SKM-1 (cell line): ENCODE measurements around the gene A2M.

Experiments
- DNase-seq: peaks from one replicate; lab custom pipeline; 2025; ENCODE audit not compliant: unreplicated experiment; lab: John Stamatoyannopoulos, UW

Gene A2M

GRCh38 chr12:9122091-9122609, 6.4 kb upstream of the A2M start:
- no peak for DNase-seq

- no peak for DNase-seq
Observed at GRCh38 chr12:9120487-9121184, 4.9 kb upstream of the A2M start.

GRCh38 chr12:9118158-9118557, 2.4 kb upstream of the A2M start:
- peak; percentile 76 for DNase-seq

GRCh38 chr12:9114946-9115345, 773 bp downstream of the A2M start:
- DNase-seq = no peak

DNA sequence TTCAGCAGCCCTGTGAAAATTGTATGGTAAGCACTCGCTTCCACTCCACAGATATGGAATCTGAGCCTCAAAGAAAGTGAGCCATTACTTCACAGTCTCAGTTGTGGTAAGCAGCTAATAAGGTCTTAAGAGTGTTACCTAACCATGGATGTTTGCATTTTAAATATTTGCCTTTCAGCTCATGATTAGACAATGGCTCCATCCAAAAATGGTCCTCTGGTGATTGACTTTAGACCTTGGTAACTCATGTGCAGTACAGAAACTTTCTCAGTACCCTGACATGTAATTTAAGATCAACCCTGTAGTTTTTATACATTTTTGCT, 1.8 kb downstream of the A2M start:
- DNase-seq = no peak

DNA sequence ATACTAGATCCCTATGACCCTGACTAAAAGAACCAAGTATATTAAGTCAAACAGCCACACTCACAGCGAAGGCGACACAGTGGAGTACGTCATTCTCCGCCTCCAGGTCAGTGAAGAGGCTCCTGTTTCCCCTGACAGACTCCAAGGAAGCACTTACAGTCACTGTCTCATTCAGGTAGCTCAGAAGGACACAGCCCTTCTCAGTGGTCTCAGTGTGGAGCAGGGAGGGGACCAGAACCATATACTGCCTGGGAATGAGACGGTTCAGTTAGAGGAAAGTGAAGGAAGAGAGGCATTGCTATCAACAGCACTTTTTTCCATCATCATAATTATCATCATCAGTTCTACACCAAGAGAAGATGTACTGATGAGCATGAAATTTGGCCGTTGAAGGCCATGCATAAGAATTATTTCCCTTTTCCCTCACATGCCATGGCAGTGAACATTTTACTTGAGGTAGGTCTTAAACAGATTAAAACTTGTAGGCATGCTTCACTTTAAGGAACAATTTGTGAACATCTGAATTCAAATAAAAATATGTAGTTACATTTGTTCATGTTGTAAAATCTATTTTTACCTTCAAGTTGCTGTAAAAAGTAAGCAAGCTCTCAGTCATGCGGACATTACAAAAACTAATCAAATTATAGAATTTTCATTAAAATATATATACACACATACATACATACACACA, 2.3 kb downstream of the A2M start:
- DNase-seq = no peak

DNA sequence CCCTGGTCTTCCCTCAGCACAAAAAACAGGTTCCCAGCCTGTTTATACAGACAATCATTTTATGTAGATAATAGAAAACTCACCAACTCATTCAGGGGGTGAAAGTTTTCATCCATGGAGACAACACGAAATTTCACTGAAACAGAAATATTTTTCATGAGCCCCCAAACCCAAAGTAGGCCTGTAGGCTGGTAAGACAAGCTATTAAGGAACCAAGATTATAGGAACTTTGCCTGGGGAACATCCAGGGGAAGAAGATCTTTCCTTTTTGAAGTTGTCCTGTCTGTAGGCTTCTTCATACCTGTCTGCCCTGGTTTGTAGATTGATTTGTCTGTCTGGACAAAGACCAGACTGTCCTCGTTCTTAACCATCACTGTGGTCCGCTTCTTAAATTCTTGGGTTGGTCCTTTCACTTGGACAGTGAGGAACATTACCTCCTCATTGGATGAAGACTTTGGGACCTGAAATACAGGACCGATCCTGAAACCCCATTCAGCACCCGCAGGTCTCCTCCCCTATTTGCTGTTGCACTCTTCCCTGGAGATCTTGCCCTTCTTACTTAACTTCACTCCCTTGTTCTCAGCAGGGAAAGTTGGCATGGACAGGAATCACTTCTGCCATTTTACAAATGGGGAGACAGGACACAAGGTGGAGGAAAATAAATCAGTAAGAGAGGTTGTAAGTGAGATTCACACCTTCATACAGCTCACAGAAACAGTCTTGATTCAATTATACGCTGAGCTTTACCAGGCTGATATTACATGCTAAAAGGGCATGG, 3.5 kb downstream of the A2M start:
- DNase-seq = no peak

- DNase-seq = no peak
Observed at GRCh38 chr12:9111525-9111924, 4.2 kb downstream of the A2M start.

DNA sequence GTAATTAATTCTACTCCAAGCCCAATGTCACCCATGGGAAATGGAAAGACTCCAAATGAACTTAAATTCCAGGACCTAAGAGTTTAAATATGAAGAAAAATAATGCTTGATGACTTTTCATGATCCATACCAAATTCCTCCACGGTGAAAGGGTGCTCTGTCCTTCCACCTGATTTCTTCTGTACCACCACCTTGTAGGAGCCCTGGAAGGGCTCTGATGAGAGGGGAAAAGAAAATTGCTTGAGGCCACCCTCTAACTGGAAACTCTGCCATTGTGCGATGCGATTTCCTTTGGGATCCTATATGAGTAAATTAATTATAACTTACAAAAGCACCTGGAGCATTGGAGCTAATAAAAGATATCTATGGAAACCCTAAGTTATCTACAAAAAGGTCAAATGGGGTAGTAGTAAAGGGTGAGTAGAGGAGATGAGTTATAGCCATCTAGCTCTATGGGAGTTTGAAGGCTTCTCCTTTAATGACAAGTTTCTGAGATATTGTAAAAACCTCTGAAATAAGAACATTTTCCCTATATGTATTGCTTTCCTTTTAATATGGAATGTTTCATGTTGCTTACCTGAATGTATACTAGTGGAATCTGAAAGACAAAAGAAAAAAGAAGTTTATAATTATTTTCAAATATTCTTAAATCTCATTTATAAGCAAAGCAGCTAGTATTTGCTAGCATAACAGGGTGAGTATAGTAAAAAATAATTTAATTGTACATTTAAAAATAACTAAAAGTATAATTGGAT, 5.8 kb downstream of the A2M start:
- DNase-seq = no peak

GRCh38 chr12:9109213-9109522, 6.6 kb downstream of the A2M start:
- DNase-seq = no peak

DNA sequence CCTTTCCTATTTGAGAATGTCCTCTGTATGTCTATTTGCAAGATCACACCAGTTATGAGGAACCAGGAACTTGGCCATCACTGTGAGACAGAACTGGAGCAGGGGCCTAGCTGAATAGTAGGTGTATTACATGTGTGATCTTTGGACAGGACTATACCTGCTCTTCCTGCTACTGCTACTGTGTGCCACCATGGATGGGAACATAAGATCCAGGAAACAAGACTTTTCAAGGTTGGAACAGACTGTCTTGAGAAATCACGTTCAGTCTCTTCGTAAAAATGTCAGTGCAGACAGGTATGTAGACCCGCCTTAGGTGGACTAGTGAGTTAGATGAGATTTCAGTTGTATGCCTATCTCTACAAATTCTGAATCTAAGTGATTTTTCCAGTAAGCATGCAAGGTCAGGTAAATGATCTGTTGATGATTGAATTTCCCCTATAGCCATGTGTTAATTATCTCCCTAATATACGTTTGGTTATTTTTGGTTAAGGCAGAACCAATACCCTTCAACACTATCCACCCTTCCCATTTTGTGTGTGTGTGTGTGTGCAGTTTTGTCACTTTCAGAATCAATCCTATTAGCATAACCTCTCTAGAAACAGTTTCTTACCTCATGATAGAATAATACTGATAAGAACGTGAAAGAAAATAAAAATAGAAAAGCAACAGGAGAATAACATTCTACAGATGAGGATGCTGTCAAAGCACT, 7.1 kb downstream of the A2M start:
- DNase-seq = no peak

- no peak for DNase-seq
Observed at GRCh38 chr12:9107542-9107873, 8.2 kb downstream of the A2M start.

GRCh38 chr12:9106610-9107541, 8.8 kb downstream of the A2M start:
- no peak for DNase-seq

GRCh38 chr12:9106067-9106466, 9.7 kb downstream of the A2M start:
- no peak for DNase-seq

DNA sequence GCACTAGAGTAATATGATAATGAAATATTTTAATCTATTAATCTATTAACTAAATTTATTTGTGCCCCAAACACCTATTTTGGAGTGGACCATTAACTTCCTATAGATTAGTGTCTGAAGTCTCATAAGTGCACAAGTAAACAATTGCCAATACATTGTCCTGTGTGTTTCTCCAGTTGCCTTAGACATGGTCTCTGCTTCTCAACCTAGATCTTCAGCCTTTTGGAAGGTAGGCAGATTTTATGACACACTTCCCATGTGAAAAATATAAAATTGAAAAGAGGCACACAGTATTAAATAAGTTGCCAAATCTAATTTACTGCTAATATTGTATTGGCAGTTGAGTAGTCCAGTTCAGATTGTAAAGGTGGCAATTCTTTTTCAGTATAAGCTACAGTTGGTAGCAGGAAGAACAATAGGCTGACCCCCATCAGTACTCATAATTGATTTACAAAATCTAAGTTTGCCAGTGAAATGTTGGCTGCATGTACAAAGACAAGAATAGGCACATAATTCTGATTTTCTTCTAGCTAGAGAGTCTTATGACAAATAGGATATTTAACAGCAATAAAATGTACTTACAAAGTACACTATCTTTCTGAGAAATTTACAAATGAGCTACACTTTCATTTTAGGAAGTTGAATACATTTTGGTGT, 10.8 kb downstream of the A2M start:
- DNase-seq = no peak

DNA sequence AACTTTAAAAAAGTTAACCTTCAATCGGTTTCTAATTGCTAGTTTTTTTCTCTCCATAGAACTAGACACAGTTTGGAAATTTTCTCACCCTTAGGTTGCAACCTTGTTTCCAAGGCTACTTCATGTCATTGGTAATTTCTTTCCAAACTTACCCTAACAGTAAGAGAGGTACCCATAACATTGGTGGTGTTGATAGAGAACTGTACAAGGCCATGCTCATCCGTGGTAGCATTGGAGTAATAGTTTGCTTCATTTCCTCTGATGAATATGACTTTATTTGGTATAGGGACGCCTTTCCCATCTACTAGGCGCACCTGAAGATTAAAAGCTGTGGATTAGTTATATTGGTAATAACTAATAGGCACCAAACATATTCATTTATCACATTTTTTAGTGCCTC, 11.6 kb downstream of the A2M start:
- no peak for DNase-seq

DNA sequence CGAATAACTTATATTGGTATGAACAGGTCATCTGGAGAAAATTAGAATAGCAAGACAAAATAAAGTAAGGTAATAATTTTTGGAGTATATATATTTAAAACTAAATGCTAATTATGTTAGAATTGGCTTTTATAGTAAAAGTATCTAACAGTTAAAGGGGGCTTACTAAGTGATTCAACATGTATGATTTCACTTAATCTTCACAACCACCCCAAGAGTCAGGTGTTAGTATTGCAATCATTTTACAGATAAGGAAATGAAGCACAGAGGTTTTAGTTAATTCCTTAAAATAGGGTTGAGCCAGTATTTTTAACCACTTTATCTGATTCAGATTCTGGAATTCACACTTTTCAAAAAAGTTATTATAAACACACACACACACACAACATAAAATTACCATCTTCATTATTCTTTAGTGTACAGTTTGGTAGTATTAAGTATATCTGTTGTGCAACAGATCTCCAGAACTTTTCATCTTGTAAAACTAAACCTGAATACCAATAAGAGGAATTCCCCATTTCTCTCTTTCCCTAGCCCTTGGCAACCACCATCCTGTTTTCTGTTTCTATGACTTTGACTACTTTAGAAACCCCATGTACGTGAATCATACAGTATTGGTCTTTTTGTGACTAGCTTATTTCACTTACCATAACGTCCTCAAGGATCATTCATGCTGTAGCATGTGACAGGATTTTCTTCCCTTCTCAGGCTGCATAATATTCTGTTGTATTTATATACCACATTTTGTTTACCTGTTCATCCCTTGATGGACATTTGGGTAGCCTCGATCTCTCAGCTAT, 12.5 kb downstream of the A2M start:
- no peak for DNase-seq

- no peak for DNase-seq
Observed at GRCh38 chr12:9101018-9101687, 14.6 kb downstream of the A2M start.
